ENCODE results near the gene APBA3. TPM values are rescaled to one million over a fixed set of nuclear protein-coding genes. Genes with fewer than 3 reads are reported as not detected.

Gene APBA3
- total and polyA plus RNA-seq, 2 experiments from 2014 or later = 17.2 to 31.8 TPM

DNA sequence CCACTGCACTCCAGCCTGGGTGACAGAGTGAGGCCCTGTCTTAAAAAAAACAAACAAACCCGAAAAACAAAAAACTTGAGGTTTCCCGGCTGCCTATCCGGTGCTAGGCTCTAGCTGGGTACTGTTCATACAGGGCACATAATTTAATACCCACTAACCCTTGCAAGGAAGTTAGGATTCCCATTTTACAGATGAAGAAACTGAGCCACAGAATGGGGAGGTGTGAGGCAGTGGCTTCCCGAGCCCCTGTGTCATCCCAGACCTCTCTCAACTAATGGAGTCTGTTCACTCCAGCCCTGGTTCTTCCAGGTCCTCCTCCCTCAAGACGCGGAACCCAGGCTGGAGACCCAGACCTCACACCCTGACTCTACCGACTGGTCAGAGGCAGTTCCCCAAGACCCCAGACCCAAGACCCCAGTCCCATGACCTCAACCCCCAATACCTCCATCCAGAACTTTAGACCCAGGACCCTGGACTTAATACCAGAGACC, 576 bp downstream of the APBA3 start:
- H2AFZ ChIP-seq = peak overlapping the region; percentile 96; the same call in 1 of the 2 replicates
- peak; percentile 38 for DNase-seq (ENCODE audit: low spot score)
- no peaks in the 10 kb centered on the region for H3K27me3 ChIP-seq (ENCODE audit: insufficient read depth)
- no peaks in the 10 kb centered on the region; the same call in 1 of the 2 replicates for H3K9me2 ChIP-seq (ENCODE audit: insufficient read depth)
- Mint-ChIP-seq H3K4me1 (peaks cover 4% of the 10 kb centered on the region), H3K36me3 (ENCODE audit: low read depth) (peaks cover 1% of the 10 kb centered on the region; the same call in 1 of the 3 replicates), H3K9me3 (peaks cover 2% of the 10 kb centered on the region; the same call in 1 of the 3 replicates), H3K27ac (peak overlapping the region; percentile 92), H3K4me3 (peak overlapping the region; percentile 90), H3K27me3 (ENCODE audit: insufficient read depth, low read depth, poor library complexity) (peaks cover 11% of the 10 kb centered on the region)
- H3K4me1 ChIP-seq (ENCODE audit: insufficient read depth) = peaks cover 3% of the 10 kb centered on the region
- H3K4me3 ChIP-seq = peak overlapping the region; percentile 99
- TF ChIP-seq, protein P1, sequence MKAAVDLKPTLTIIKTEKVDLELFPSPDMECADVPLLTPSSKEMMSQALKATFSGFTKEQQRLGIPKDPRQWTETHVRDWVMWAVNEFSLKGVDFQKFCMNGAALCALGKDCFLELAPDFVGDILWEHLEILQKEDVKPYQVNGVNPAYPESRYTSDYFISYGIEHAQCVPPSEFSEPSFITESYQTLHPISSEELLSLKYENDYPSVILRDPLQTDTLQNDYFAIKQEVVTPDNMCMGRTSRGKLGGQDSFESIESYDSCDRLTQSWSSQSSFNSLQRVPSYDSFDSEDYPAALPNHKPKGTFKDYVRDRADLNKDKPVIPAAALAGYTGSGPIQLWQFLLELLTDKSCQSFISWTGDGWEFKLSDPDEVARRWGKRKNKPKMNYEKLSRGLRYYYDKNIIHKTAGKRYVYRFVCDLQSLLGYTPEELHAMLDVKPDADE (IDR thresholded peaks at IDR 0.05) = no peak
- TF ChIP-seq JUNB (IDR thresholded peaks at IDR 0.05; ENCODE audit: unreplicated experiment) (no peak), CREB1 (CRISPR knock-in tag; IDR thresholded peaks at IDR 0.05; ENCODE audit: low read depth) (no peak), STAT1 (IDR thresholded peaks at IDR 0.05; ENCODE audit: unreplicated experiment) (no peak), NANOG (IDR thresholded peaks at IDR 0.05; ENCODE audit: borderline replicate concordance) (no peak), POLR2AphosphoS5 (IDR thresholded peaks at IDR 0.05; ENCODE audit: low read depth) (no peak), ZNF331 (CRISPR knock-in tag; IDR thresholded peaks at IDR 0.05; ENCODE audit: low read depth) (no peak), EZH2phosphoT487 (IDR thresholded peaks at IDR 0.05; ENCODE audit: unreplicated experiment) (no peak), ZNF114 (CRISPR knock-in tag; IDR thresholded peaks at IDR 0.05) (no peak), EZH2 (IDR thresholded peaks at IDR 0.05; ENCODE audit: low read depth, unreplicated experiment) (no peak)
- TF ChIP-seq, protein P2, sequence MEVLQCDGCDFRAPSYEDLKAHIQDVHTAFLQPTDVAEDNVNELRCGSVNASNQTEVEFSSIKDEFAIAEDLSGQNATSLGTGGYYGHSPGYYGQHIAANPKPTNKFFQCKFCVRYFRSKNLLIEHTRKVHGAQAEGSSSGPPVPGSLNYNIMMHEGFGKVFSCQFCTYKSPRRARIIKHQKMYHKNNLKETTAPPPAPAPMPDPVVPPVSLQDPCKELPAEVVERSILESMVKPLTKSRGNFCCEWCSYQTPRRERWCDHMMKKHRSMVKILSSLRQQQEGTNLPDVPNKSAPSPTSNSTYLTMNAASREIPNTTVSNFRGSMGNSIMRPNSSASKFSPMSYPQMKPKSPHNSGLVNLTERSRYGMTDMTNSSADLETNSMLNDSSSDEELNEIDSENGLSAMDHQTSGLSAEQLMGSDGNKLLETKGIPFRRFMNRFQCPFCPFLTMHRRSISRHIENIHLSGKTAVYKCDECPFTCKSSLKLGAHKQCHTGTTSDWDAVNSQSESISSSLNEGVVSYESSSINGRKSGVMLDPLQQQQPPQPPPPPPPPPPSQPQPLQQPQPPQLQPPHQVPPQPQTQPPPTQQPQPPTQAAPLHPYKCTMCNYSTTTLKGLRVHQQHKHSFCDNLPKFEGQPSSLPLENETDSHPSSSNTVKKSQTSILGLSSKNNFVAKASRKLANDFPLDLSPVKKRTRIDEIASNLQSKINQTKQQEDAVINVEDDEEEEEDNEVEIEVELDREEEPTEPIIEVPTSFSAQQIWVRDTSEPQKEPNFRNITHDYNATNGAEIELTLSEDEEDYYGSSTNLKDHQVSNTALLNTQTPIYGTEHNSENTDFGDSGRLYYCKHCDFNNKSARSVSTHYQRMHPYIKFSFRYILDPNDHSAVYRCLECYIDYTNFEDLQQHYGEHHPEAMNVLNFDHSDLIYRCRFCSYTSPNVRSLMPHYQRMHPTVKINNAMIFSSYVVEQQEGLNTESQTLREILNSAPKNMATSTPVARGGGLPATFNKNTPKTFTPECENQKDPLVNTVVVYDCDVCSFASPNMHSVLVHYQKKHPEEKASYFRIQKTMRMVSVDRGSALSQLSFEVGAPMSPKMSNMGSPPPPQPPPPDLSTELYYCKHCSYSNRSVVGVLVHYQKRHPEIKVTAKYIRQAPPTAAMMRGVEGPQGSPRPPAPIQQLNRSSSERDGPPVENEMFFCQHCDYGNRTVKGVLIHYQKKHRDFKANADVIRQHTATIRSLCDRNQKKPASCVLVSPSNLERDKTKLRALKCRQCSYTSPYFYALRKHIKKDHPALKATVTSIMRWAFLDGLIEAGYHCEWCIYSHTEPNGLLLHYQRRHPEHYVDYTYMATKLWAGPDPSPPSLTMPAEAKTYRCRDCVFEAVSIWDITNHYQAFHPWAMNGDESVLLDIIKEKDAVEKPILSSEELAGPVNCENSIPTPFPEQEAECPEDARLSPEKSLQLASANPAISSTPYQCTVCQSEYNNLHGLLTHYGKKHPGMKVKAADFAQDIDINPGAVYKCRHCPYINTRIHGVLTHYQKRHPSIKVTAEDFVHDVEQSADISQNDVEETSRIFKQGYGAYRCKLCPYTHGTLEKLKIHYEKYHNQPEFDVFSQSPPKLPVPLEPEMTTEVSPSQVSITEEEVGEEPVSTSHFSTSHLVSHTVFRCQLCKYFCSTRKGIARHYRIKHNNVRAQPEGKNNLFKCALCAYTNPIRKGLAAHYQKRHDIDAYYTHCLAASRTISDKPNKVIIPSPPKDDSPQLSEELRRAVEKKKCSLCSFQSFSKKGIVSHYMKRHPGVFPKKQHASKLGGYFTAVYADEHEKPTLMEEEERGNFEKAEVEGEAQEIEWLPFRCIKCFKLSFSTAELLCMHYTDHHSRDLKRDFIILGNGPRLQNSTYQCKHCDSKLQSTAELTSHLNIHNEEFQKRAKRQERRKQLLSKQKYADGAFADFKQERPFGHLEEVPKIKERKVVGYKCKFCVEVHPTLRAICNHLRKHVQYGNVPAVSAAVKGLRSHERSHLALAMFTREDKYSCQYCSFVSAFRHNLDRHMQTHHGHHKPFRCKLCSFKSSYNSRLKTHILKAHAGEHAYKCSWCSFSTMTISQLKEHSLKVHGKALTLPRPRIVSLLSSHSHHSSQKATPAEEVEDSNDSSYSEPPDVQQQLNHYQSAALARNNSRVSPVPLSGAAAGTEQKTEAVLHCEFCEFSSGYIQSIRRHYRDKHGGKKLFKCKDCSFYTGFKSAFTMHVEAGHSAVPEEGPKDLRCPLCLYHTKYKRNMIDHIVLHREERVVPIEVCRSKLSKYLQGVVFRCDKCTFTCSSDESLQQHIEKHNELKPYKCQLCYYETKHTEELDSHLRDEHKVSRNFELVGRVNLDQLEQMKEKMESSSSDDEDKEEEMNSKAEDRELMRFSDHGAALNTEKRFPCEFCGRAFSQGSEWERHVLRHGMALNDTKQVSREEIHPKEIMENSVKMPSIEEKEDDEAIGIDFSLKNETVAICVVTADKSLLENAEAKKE (CRISPR knock-in tag; IDR thresholded peaks at IDR 0.05) = no peak
- TF ChIP-seq, protein P3, sequence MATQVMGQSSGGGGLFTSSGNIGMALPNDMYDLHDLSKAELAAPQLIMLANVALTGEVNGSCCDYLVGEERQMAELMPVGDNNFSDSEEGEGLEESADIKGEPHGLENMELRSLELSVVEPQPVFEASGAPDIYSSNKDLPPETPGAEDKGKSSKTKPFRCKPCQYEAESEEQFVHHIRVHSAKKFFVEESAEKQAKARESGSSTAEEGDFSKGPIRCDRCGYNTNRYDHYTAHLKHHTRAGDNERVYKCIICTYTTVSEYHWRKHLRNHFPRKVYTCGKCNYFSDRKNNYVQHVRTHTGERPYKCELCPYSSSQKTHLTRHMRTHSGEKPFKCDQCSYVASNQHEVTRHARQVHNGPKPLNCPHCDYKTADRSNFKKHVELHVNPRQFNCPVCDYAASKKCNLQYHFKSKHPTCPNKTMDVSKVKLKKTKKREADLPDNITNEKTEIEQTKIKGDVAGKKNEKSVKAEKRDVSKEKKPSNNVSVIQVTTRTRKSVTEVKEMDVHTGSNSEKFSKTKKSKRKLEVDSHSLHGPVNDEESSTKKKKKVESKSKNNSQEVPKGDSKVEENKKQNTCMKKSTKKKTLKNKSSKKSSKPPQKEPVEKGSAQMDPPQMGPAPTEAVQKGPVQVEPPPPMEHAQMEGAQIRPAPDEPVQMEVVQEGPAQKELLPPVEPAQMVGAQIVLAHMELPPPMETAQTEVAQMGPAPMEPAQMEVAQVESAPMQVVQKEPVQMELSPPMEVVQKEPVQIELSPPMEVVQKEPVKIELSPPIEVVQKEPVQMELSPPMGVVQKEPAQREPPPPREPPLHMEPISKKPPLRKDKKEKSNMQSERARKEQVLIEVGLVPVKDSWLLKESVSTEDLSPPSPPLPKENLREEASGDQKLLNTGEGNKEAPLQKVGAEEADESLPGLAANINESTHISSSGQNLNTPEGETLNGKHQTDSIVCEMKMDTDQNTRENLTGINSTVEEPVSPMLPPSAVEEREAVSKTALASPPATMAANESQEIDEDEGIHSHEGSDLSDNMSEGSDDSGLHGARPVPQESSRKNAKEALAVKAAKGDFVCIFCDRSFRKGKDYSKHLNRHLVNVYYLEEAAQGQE (IDR thresholded peaks at IDR 0.05; ENCODE audit: unreplicated experiment) = no peak
- TF ChIP-seq, protein P4, sequence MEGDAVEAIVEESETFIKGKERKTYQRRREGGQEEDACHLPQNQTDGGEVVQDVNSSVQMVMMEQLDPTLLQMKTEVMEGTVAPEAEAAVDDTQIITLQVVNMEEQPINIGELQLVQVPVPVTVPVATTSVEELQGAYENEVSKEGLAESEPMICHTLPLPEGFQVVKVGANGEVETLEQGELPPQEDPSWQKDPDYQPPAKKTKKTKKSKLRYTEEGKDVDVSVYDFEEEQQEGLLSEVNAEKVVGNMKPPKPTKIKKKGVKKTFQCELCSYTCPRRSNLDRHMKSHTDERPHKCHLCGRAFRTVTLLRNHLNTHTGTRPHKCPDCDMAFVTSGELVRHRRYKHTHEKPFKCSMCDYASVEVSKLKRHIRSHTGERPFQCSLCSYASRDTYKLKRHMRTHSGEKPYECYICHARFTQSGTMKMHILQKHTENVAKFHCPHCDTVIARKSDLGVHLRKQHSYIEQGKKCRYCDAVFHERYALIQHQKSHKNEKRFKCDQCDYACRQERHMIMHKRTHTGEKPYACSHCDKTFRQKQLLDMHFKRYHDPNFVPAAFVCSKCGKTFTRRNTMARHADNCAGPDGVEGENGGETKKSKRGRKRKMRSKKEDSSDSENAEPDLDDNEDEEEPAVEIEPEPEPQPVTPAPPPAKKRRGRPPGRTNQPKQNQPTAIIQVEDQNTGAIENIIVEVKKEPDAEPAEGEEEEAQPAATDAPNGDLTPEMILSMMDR (conservative IDR thresholded peaks at IDR 0.05; ENCODE audit: low read depth in 2 of 2) = no peak
- H3K36me3 ChIP-seq (ENCODE audit: insufficient read depth) = no peaks in the 10 kb centered on the region
- H4K20me1 ChIP-seq (replicated peaks; ENCODE audit: insufficient read depth) = no peaks in the 10 kb centered on the region
- peak overlapping the region; percentile 93 for H3K4me2 ChIP-seq
- peak overlapping the region; percentile 55; the same call in 1 of the 2 replicates for H3K27ac ChIP-seq (ENCODE audit: low read depth)
- no peaks in the 10 kb centered on the region for H3F3A ChIP-seq (replicated peaks; ENCODE audit: low read depth)
- H3K79me2 ChIP-seq (replicated peaks; ENCODE audit: insufficient read depth) = peaks cover 22% of the 10 kb centered on the region
- peak; percentile 9 for ATAC-seq

Measured in GM23338 (cell line).